H9 (cell line): ENCODE results near the gene ARID5A. TPM values are rescaled to one million over a fixed set of nuclear protein-coding genes. Genes with fewer than 3 reads are reported as not detected.

Experiments
- DNase-seq: peaks from one replicate; pipeline ENCODE4 v3.0.0-alpha.2; 2017
- H2AFZ ChIP-seq: one replicate; pipeline ENCODE4 v1.6.1; 2013; ENCODE audit warnings: mild to moderate bottlenecking, low read length, control low read depth, moderate library complexity
- H2AK5ac ChIP-seq: 2 replicates; pipeline ENCODE4 v1.6.1; 2013; ENCODE audit warnings: low read length, control low read depth, mixed read lengths; ENCODE audit not compliant: insufficient read length
- H2BK120ac ChIP-seq: one replicate; pipeline ENCODE4 v1.6.1; 2013; ENCODE audit warnings: low read depth, mild to moderate bottlenecking, low read length, control low read depth, inconsistent platforms; ENCODE audit not compliant: poor library complexity, severe bottlenecking
- H2BK12ac ChIP-seq: 2 replicates; pipeline ENCODE4 v1.6.1; 2013; ENCODE audit warnings: low read length, control low read depth, mixed read lengths, low read depth; ENCODE audit not compliant: insufficient read length
- H2BK15ac ChIP-seq: 2 replicates; pipeline ENCODE4 v1.6.1; 2013; ENCODE audit warnings: low read depth, low read length, control low read depth
- H2BK20ac ChIP-seq: one replicate; pipeline ENCODE4 v1.6.1; 2013; ENCODE audit warnings: low read depth, mild to moderate bottlenecking, low read length, control low read depth, inconsistent platforms; ENCODE audit not compliant: poor library complexity, severe bottlenecking
- H2BK5ac ChIP-seq: 2 replicates; pipeline ENCODE4 v1.6.1; 2013; ENCODE audit warnings: low read length, control low read depth, mixed read lengths; ENCODE audit not compliant: insufficient read length
- H3K14ac ChIP-seq: 2 replicates; pipeline ENCODE4 v1.6.1; 2013; ENCODE audit warnings: low read length, control low read depth; ENCODE audit not compliant: insufficient read depth
- H3K18ac ChIP-seq: 2 replicates; pipeline ENCODE4 v1.6.1; 2013; ENCODE audit warnings: low read depth, mild to moderate bottlenecking, mixed read lengths, low read length, control low read depth; ENCODE audit not compliant: insufficient read length
- H3K23ac ChIP-seq: 2 replicates; pipeline ENCODE4 v1.6.1; 2013; ENCODE audit warnings: low read length, control low read depth, mixed read lengths, low read depth; ENCODE audit not compliant: insufficient read length
- H3K23me2 ChIP-seq: 2 replicates; pipeline ENCODE4 v1.6.1; 2013; ENCODE audit warnings: low read depth, mild to moderate bottlenecking, mixed read lengths, low read length, control low read depth; ENCODE audit not compliant: insufficient read length, poor library complexity, severe bottlenecking
- H3K27ac ChIP-seq: 2 replicates; pipeline ENCODE4 v1.5.1; 2013; ENCODE audit warnings: low read length, control low read depth, mixed read lengths, low read depth; ENCODE audit not compliant: insufficient read length
- H3K27me3 ChIP-seq: 2 replicates; pipeline ENCODE4 v1.6.1; 2013; ENCODE audit warnings: low read length, control low read depth, inconsistent platforms; ENCODE audit not compliant: insufficient read depth
- H3K4ac ChIP-seq: 2 replicates; pipeline ENCODE4 v1.6.1; 2013; ENCODE audit warnings: low read depth, mild to moderate bottlenecking, control low read depth, inconsistent platforms, low read length, moderate library complexity
- H3K4me1 ChIP-seq: 2 replicates; pipeline ENCODE4 v1.6.1; 2013; ENCODE audit warnings: low read length, control low read depth, inconsistent platforms; ENCODE audit not compliant: insufficient read depth
- H3K4me2 ChIP-seq: 2 replicates; pipeline ENCODE4 v1.6.1; 2013; ENCODE audit warnings: low read length, control low read depth, mixed read lengths; ENCODE audit not compliant: insufficient read length, insufficient read depth
- H3K56ac ChIP-seq: 2 replicates; pipeline ENCODE4 v1.6.1; 2013; ENCODE audit warnings: low read depth, mild to moderate bottlenecking, mixed read lengths, low read length, control low read depth; ENCODE audit not compliant: insufficient read length
- H3K79me1 ChIP-seq: 2 replicates; pipeline ENCODE4 v1.6.1; 2013; ENCODE audit warnings: low read depth, mild to moderate bottlenecking, moderate library complexity, low read length, control low read depth, inconsistent platforms; ENCODE audit not compliant: insufficient read depth, poor library complexity, severe bottlenecking
- H3K79me2 ChIP-seq: 2 replicates; pipeline ENCODE4 v1.6.1; 2013; ENCODE audit warnings: low read length, control low read depth, inconsistent platforms; ENCODE audit not compliant: insufficient read depth
- H3K9ac ChIP-seq: 2 replicates; pipeline ENCODE4 v1.6.1; 2013; ENCODE audit warnings: low read length, control low read depth, mixed read lengths; ENCODE audit not compliant: insufficient read length; ENCODE audit errors: extremely low read depth
- H3K9me3 ChIP-seq: one replicate; pipeline ENCODE4 v1.6.1; 2013; ENCODE audit warnings: low read depth, low read length, inconsistent platforms; ENCODE audit not compliant: control insufficient read depth
- H3T11ph ChIP-seq: one replicate; pipeline ENCODE4 v1.6.1; 2013; ENCODE audit warnings: mild to moderate bottlenecking, low read length, control low read depth, inconsistent platforms
- H4K20me1 ChIP-seq: one replicate; pipeline ENCODE4 v1.6.1; 2013; ENCODE audit not compliant: control insufficient read depth, insufficient read length, insufficient read depth
- H4K5ac ChIP-seq: 2 replicates; pipeline ENCODE4 v1.6.1; 2013; ENCODE audit warnings: low read depth, mild to moderate bottlenecking, mixed read lengths, low read length, control low read depth; ENCODE audit not compliant: insufficient read length
- H4K8ac ChIP-seq: replicated peaks from 2 replicates; pipeline ENCODE4 v1.6.1; 2013; ENCODE audit warnings: low read length, control low read depth, mixed read lengths, low read depth; ENCODE audit not compliant: insufficient read length
- H4K91ac ChIP-seq: 2 replicates; pipeline ENCODE4 v1.6.1; 2013; ENCODE audit warnings: low read depth, mild to moderate bottlenecking, moderate library complexity, mixed read lengths, low read length, control low read depth; ENCODE audit not compliant: insufficient read length
- H3K27ac Mint-ChIP-seq, 3 experiments: 2 replicates in 2 of 3; 3 replicates in 1 of 3; pipeline ENCODE4 v1.8.0; 2020 to 2021; ENCODE audit warnings: mixed read lengths in 3 of 3, mild to moderate bottlenecking in 1 of 3, moderate library complexity in 1 of 3
- H3K27me3 Mint-ChIP-seq: 2 replicates; pipeline ENCODE4 v1.8.0; 2021; ENCODE audit warnings: low read depth, mild to moderate bottlenecking, moderate library complexity, mixed read lengths
- H3K36me3 Mint-ChIP-seq, 3 experiments: 2 replicates in 2 of 3; 3 replicates in 1 of 3; pipeline ENCODE4 v1.8.0; 2020 to 2021; ENCODE audit warnings: low read depth in 3 of 3, mixed read lengths in 3 of 3; ENCODE audit not compliant: insufficient read depth in 1 of 3
- H3K4me1 Mint-ChIP-seq, 2 experiments: 2 replicates each; pipeline ENCODE4 v1.8.0; 2020; ENCODE audit warnings: mixed read lengths in 2 of 2
- H3K4me3 Mint-ChIP-seq, 2 experiments: 2 replicates in 1 of 2; 3 replicates in 1 of 2; pipeline ENCODE4 v1.8.0; 2020 to 2021; ENCODE audit warnings: mild to moderate bottlenecking in 2 of 2, mixed read lengths in 2 of 2, moderate library complexity in 1 of 2
- H3K9me3 Mint-ChIP-seq, 2 experiments: 2 replicates in 1 of 2; 3 replicates in 1 of 2; pipeline ENCODE4 v1.8.0; 2020; ENCODE audit warnings: mild to moderate bottlenecking in 2 of 2, mixed read lengths in 2 of 2, moderate library complexity in 1 of 2
- WGBS: extraction: QIAGEN DNeasy Blood & Tissue Kit; methylation state at CpG from one replicate; pipeline ENCODE4 v1.1.7; 2013; ENCODE audit warnings: missing lambda C conversion rate, low lambda C conversion rate, mixed read lengths; ENCODE audit not compliant: insufficient read length; ENCODE audit errors: extremely low coverage; 5-methylcytosine and 5-hydroxymethylcytosine counted together
- total RNA-seq: library from RNA; stranded (reverse); gene quantifications from 2 replicates; pipeline ENCODE4 v1.2.1, GENCODE V29; 2021
- TF ChIP-seq, protein P1 (sequence below): fragments of 200-600 bp; sonication (generic); conservative IDR thresholded peaks from 3 replicates; pipeline ENCODE4 v1.8.0; 2021; ENCODE audit warnings: antibody characterized with exemption, mild to moderate bottlenecking

The ARID5A gene
- total RNA-seq, 1 experiment from 2014 or later, result 4.5 TPM

DNA sequence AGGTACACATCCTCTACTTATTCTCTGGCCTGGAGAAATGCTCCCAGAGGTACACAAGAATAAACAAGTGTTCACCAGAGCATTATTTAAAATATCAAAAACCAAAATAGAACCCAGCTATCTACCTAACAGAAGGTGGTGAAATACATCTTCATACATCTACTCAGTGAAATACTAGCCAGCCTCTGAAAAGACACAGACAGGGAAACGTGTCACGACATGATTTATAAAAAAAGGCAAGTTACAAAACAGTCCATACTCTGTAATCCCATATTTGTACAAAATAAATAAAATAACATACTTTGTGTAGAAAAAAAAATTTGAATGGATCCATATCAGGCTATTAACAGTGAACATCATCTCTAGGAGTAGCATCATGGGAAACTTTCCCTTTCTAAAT, 63.4 kb downstream of the ARID5A start:
- Histone ChIP-seq H2BK15ac (no peak overlapping the region), H3K4me2 (no peak overlapping the region), H2AFZ (no peak overlapping the region), H3K56ac (no peak overlapping the region), H3K18ac (no peak overlapping the region), H2BK5ac (no peak overlapping the region), H3K23ac (no peak overlapping the region), H3K4ac (no peak overlapping the region), H3K23me2 (no peaks in the 10 kb centered on the region), H4K5ac (no peak overlapping the region), H3K14ac (no peak overlapping the region), H2BK20ac (no peak overlapping the region), H3K79me1 (no peaks in the 10 kb centered on the region), H3K27me3 (no peaks in the 10 kb centered on the region), H3K79me2 (no peaks in the 10 kb centered on the region), H2BK120ac (no peak overlapping the region), H3K9me3 (no peaks in the 10 kb centered on the region), H2BK12ac (no peak overlapping the region), H4K20me1 (no peaks in the 10 kb centered on the region), H3K4me1 (no peaks in the 10 kb centered on the region), H4K8ac (no peak overlapping the region), H3K27ac (no peak overlapping the region), H3T11ph (no peak overlapping the region), H2AK5ac (no peak overlapping the region), H3K9ac (no peak overlapping the region), H4K91ac (no peak overlapping the region)
- H3K36me3 Mint-ChIP-seq, result peaks cover 37 to 82% (median 79%) of the 10 kb centered on the region in 3 experiments; a peak in 6 of 7 replicates
- H3K27me3 Mint-ChIP-seq, result peaks cover 1% of the 10 kb centered on the region; the same call in 1 of the 2 replicates
- H3K4me3 Mint-ChIP-seq, result no peak overlapping the region
- WGBS, result no CpG with 5 or more reads among the region's 2 CpGs
- H3K27ac Mint-ChIP-seq, result no peak overlapping the region
- DNase-seq, result no peak
- TF ChIP-seq, protein P1, sequence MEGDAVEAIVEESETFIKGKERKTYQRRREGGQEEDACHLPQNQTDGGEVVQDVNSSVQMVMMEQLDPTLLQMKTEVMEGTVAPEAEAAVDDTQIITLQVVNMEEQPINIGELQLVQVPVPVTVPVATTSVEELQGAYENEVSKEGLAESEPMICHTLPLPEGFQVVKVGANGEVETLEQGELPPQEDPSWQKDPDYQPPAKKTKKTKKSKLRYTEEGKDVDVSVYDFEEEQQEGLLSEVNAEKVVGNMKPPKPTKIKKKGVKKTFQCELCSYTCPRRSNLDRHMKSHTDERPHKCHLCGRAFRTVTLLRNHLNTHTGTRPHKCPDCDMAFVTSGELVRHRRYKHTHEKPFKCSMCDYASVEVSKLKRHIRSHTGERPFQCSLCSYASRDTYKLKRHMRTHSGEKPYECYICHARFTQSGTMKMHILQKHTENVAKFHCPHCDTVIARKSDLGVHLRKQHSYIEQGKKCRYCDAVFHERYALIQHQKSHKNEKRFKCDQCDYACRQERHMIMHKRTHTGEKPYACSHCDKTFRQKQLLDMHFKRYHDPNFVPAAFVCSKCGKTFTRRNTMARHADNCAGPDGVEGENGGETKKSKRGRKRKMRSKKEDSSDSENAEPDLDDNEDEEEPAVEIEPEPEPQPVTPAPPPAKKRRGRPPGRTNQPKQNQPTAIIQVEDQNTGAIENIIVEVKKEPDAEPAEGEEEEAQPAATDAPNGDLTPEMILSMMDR, result no peak
- H3K4me1 Mint-ChIP-seq, result no peaks in the 10 kb centered on the region
- H3K9me3 Mint-ChIP-seq, result no peaks in the 10 kb centered on the region
